Right lobe of liver (tissue), 4 donors: ENCODE measurements around the gene KPNA1.

Source experiments
- POLR2A ChIP-seq: fragments of 450-650 bp; IDR thresholded peaks from one replicate; pipeline ENCODE4 v1.6.1; 2017; ENCODE audit warnings: antibody characterized with exemption, mild to moderate bottlenecking
- TF ChIP-seq, protein P1 (sequence below), 4 donors: fragments of 200-600 bp in 3 of 4; fragments of 450-650 bp in 1 of 4; IDR thresholded peaks; one replicate each; pipeline versions ENCODE4 v1.5.1 to v1.8.0; 2016 to 2022; ENCODE audit warnings: antibody characterized with exemption in 4 of 4, mild to moderate bottlenecking in 2 of 4
- donor health status: DM: no; HTN: no; CAD: no.
- donor health status: DM: no; HTN: no; CAD: no.
- donor health status: DM: no; HTN: yes; CAD: no.

- TF ChIP-seq POLR2A = no peak
- TF ChIP-seq, protein P1, sequence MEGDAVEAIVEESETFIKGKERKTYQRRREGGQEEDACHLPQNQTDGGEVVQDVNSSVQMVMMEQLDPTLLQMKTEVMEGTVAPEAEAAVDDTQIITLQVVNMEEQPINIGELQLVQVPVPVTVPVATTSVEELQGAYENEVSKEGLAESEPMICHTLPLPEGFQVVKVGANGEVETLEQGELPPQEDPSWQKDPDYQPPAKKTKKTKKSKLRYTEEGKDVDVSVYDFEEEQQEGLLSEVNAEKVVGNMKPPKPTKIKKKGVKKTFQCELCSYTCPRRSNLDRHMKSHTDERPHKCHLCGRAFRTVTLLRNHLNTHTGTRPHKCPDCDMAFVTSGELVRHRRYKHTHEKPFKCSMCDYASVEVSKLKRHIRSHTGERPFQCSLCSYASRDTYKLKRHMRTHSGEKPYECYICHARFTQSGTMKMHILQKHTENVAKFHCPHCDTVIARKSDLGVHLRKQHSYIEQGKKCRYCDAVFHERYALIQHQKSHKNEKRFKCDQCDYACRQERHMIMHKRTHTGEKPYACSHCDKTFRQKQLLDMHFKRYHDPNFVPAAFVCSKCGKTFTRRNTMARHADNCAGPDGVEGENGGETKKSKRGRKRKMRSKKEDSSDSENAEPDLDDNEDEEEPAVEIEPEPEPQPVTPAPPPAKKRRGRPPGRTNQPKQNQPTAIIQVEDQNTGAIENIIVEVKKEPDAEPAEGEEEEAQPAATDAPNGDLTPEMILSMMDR (IDR thresholded peaks at IDR 0.05) = no peak
Measured at GRCh38 chr3:122457706-122458105, 57.0 kb downstream of the KPNA1 start.
